ENCODE measurements around the gene RHOH.

The RHOH gene

GRCh38 chr4:40204507-40205258 lies 7.9 kb downstream of the RHOH start:
- no peak for DNase-seq (ENCODE audit: low read depth in 2 of 3, low spot score in 1 of 3)

GRCh38 chr4:40205259-40206198 lies 8.7 kb downstream of the RHOH start:
- DNase-seq (ENCODE audit: low read depth in 2 of 3, low spot score in 1 of 3): no peak

GRCh38 chr4:40206426-40206825 lies 9.6 kb downstream of the RHOH start:
- no peak for DNase-seq (ENCODE audit: low read depth in 2 of 3, low spot score in 1 of 3)

DNA sequence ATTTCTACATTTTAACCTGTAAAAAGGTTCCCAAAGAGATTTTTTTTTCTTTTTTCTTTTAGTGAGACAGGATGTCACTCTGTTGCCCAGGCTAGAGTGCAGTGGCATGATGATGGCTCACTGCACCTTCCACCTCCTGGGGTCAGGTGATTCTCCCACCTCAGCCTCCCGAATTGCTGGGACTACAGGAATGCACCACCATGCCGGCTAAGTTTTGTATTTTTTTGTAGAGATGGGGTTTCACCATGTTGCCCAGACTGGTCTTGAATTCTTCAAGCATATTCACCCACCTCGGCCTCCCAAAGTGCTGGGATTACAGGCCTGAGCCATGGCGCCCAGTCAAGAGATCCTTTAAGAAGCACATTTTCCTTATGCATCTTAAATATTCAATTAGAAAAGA lies 12.6 kb downstream of the RHOH start:
- no peak for DNase-seq (ENCODE audit: low read depth in 2 of 3, low spot score in 1 of 3)

DNA sequence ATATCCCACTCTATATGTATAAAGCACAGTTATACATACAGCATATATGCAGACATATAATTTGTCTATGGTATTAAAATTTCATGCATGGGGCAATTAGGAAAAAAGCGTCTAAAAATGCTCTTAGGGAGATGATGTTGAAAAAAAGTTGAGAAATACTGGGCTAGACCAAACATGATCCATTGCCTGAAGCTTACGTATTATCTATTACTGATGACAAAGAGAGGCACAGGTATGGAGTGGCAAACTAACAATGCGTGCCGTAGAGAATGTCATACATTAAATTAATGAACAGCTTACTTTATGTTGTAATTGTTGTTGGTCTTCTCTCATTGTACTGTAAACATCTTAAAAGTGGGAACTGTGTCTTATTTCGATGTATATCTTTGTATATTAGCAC lies 13.9 kb downstream of the RHOH start:
- no peak for DNase-seq (ENCODE audit: low read depth in 2 of 3, low spot score in 1 of 3)

DNA sequence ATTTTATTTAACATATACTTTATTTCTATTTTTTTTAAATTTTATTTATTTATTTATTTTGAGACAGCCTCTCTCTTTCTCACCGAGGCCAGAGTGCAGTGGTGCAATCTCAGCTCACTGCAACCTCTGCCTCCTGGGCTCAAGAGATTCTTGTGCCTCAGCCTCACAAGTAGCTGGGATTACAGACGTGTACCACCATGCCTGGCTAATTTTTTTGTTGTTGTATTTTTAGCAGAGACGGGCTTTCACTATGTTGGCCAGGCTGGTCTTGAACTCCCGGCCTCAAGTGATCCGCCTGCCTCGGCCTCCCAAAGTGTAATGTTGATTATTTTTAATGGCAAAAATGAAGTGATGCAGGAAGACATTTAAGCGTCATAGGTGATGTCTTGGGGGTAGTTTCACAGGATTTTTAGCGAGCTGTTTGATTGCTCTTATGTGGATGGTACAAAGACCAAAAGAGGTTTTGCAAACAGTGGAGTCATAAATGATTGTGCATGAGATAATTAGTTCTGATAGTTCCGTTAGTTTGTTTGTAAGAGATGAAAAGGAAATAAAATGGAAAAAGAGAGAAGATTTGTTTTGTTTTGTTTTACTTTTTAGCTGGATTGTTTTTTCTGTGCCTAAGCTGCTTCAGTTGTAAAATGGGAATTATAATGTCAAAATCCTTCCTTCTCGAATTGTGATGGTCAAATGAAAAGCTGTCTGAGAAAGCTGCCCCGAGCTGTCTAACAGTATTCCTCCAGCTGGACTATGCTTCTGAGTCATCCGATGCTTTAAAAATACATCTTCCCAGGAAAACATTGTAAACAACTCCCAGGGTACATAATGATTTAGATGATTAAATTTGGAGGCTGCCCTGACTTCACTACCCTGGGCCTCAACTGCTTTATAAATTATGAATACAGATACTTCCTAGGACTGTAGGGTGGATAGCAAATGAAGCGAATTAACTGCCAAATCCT lies 14.7 kb downstream of the RHOH start:
- DNase-seq (ENCODE audit: low read depth in 2 of 3, low spot score in 1 of 3): no peak

- no peak for DNase-seq (ENCODE audit: low read depth in 2 of 3, low spot score in 1 of 3)
Measured at GRCh38 chr4:40212674-40213527, 16.1 kb downstream of the RHOH start.

DNA sequence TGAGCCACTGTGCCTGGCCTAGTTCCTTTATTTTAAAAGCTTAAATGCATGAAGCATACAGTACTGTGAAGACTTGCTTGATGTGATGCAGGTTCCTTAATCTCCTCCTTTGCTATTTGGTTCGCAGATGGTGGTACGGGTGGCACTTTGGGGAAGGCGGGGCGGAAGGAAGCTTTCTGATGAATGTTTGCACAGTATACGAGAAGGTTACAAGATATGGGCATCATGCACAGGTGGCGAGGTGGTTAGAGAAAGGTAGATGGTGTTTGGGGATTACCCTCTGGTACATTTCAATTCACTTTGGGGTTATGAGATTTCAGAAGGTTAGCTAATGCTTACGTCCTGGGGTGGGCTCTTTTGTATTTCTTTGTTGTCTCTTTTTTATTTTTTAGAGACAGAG lies 17.2 kb downstream of the RHOH start:
- DNase-seq (ENCODE audit: low read depth in 2 of 3, low spot score in 1 of 3): no peak

DNA sequence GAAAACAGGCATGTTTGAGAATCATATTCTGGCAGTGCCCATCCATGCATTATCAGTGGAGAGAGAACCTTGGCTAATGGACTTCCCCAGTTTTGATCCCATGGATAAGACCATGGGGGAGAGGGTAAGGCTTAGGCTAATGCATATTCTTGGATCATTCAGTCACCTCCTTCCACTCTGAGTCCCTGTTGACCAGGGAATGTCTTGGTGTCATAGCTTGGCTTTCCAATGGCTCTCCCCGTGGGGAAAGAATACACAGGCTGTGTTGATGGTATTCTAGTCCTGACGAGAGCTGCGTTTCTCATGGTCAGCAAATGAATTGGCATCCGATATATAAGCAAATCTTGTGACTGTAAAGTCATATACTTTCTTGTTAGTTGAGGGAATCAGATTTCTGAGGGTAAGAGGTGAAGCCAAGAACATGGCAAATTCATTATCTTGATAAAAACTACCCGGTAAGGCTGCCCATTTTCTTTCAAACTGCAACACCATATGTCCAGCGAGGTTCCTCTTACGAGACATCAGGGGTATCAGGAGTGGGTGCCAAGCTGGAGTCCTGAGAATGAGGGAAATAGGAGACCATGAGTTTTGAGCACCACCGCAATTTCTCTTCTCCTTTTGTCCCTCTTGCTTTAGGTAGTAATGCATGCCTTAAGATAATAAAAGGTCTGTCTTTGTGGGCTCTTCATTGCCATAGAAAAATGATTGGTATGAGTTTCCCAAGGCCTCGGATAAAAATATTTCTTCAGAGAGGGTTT lies 18.0 kb downstream of the RHOH start:
- no peak for DNase-seq (ENCODE audit: low read depth in 2 of 3, low spot score in 1 of 3)

DNA sequence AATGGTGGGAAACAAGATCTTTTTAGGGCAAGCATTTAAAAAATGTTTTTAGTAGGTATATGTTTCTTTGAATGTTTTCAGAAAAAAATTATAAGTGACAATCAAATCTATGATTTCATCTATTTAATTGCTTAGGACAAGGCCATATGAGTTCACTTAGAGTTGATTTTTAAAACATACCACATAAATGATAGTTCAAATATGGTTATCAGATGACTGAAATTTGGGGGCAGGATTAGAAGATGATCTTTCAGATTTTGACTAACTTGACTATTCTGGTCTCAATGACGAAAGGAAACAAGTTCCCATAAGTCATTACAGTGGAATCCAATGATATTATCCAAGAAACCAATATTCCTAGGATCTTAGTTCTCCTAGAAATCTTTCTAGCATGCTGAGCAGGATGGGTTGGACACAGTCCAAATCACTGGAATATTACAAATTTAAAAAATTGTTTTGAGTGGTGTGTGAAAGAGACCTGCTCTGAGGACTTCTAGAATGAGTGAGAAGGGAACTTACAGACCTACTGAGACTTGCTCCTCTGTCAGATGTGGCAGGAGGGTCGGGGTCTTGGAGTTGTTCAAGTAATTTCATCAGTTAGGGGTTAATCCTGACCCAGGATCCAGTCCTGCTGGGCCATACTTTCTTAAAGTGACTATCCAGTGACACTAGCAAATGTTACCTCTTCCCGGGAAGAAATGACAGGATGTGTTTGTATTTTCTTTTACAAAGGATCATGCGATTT lies 20.0 kb downstream of the RHOH start:
- DNase-seq (ENCODE audit: low read depth in 2 of 3, low spot score in 1 of 3): no peak

- DNase-seq (ENCODE audit: low read depth in 2 of 3, low spot score in 1 of 3): no peak
Measured at GRCh38 chr4:40221744-40222143, 24.9 kb downstream of the RHOH start.

DNA sequence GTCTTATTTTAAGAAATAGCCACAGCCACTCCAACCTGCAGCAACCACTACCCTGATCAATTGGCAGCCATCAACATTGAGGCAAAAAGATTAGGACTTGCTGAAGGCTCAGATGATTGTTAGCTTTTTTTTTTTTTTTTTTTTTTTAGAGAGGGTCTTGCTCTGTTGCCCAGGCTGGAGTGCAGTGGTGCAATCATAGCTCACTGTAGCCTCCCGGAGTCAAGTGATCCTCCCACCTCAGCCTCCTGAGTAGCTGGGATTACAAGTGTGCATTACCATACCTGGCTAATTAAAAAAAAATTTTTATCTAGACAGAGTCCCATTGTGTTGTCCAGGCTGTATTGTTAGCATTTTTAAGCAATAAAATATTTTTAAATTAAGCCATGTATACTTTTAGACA lies 26.5 kb downstream of the RHOH start:
- DNase-seq (ENCODE audit: low read depth in 2 of 3, low spot score in 1 of 3): no peak

GRCh38 chr4:40224432-40224831 lies 27.6 kb downstream of the RHOH start:
- no peak for DNase-seq (ENCODE audit: low read depth in 2 of 3, low spot score in 1 of 3)

DNA sequence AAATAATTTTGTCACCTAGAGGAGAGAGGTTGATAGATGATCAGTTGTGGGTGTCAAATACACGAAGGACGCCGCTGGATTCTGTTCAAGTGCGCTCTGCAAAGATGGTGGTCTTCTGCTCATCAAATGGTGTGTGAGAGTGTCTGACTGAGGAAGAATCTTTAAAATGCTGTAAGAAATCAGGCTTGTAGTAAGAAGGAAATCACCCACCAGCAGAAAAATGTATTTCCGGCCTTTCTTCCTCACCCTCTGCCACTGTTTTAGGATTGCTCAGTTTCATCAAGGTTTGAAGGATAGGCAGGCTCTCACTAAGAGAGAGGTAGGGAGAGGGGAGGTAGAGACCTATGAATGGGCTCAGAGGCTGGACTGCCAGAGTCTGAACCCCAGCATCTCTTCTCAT lies 28.7 kb downstream of the RHOH start:
- no peak for DNase-seq (ENCODE audit: low read depth in 2 of 3, low spot score in 1 of 3)

DNA sequence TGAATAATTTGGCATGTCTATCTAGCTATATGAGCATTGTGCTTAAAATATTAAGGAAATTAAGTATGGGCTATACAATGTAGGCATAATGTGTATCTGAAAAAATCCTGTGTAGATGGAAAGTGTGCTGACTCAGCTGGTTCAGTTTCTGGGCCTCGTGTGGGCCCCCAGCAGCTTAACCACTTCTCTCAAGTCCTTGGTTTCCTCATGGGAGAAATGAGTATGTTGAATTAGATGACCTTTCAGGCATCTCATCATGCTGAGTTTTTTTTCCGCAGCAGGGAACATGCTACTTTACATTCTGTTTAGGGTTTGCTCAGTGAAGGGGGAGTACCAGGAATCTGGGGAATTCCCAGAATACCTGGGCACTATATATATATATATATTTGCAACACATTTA lies 30.5 kb downstream of the RHOH start:
- peak; percentile 57 to 75 (median 66) for DNase-seq (ENCODE audit: low read depth in 2 of 3, low spot score in 1 of 3)

GRCh38 chr4:40228497-40229365 lies 31.9 kb downstream of the RHOH start:
- DNase-seq (ENCODE audit: low read depth in 2 of 3, low spot score in 1 of 3): no peak

DNA sequence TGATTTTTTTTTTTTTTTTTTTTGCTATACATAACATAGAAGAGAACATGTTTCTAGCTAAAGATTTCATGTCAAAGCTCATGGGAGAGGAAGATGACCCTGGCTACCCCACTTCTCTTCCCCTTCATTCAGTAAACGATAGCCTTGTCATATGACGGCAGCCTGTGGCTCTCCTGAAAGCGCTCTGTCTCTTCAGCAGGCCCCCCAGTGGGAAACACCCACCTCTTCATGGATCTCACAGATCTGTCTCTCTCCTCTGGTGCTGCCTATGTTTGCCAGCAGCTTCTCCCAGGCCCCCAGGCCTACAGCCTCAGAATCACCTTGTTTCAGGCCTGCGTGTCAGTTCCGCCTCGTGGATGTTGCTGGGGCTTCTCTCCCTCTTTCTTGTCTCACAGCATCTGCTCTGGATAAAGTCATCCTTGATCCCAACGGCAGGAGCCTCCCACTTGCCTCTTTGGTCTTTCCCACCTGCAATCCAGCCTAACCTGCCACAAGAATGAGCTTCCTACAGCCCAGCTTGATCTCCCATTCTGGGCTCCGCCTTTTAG lies 34.6 kb downstream of the RHOH start:
- DNase-seq (ENCODE audit: low read depth in 2 of 3, low spot score in 1 of 3): no peak

DNA sequence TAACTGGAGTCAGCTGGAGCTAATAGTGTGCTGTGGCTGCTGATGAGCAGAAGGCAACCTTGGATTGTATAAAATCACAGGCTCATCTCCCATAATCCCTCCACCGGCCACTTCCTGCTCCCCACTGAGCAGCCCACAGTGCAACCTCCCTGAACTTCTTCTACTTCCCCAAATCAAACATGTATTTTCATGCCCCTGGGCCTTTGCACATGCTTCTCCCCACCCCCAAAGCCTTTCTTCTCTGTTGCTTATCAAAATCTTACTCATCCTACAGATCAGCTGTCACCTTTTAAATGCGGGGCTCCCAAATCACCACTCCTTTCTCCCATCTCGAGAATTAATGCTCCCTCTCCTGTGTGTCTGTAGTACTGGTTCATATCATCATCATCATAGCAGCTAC lies 35.8 kb downstream of the RHOH start:
- DNase-seq (ENCODE audit: low read depth in 2 of 3, low spot score in 1 of 3): no peak

Data from stimulated activated CD4-positive, alpha-beta T cell treated with anti-CD3 and anti-CD28 coated beads, Interleukin-12 subunit alpha, Interleukin-12 subunit beta, amount 100 ng/mL, for 48 hours (primary cell).